Endothelial cell of umbilical vein (primary cell): Measurements from ENCODE around the gene CLEC12A.

Experiments used
- CTCF ChIP-seq, 2 donors: IDR thresholded peaks; 1 replicate in 1 of 2; 2 replicates in 1 of 2; pipeline ENCODE4 v1.5.1; 2011; ENCODE audit warnings: low read length in 2 of 2, mild to moderate bottlenecking in 2 of 2, moderate library complexity in 2 of 2, control low read depth in 1 of 2, inconsistent platforms in 1 of 2, low read depth in 1 of 2; ENCODE audit not compliant: insufficient read depth in 1 of 2; ENCODE audit errors: extremely low read depth in 1 of 2
- EZH2 ChIP-seq: IDR thresholded peaks from 2 replicates; pipeline ENCODE4 v1.6.1; 2012; ENCODE audit warnings: borderline replicate concordance, low read depth, mild to moderate bottlenecking, moderate library complexity, low read length, inconsistent platforms; ENCODE audit not compliant: severe bottlenecking
- GATA2 ChIP-seq: IDR thresholded peaks from 2 replicates; pipeline ENCODE4 v1.7.0; 2011; ENCODE audit warnings: low read depth, mild to moderate bottlenecking, moderate library complexity, mixed read lengths, low read length; ENCODE audit not compliant: insufficient read length, insufficient read depth
- JUN ChIP-seq: IDR thresholded peaks from 2 replicates; pipeline ENCODE4 v1.6.1; 2011; ENCODE audit warnings: borderline replicate concordance, low read depth; ENCODE audit not compliant: insufficient read length, insufficient read depth
- MAX ChIP-seq: IDR thresholded peaks from 2 replicates; pipeline ENCODE4 v1.6.1; 2011; ENCODE audit not compliant: insufficient read depth, insufficient read length
- POLR2A ChIP-seq: IDR thresholded peaks from 2 replicates; pipeline ENCODE4 v1.6.1; 2012; ENCODE audit warnings: low read depth, mild to moderate bottlenecking, control low read depth, low read length
- POLR2AphosphoS5 ChIP-seq: IDR thresholded peaks from 2 replicates; pipeline ENCODE4 v1.6.1; 2012; ENCODE audit warnings: low read depth, mild to moderate bottlenecking, control low read depth, low read length, moderate library complexity; ENCODE audit not compliant: insufficient read depth

GRCh38 chr12:10033783-10034545 lies 62.8 kb downstream of the CLEC12A start:
- TF ChIP-seq CTCF (IDR thresholded peaks at IDR 0.05; ENCODE audit: extremely low read depth in 1 of 2, insufficient read depth in 1 of 2, low read depth in 1 of 2, low read length in 2 of 2): peak; percentile 12 to 17
- no peak for TF ChIP-seq POLR2AphosphoS5
- no peak for TF ChIP-seq POLR2A
- TF ChIP-seq MAX: no peak
- TF ChIP-seq EZH2: no peak
- TF ChIP-seq JUN: no peak
- no peak for TF ChIP-seq GATA2
